CD4-positive, alpha-beta T cell (primary cell): Measurements from ENCODE around the gene NPPA. TPM values are rescaled to one million over a fixed set of nuclear protein-coding genes. Genes with fewer than 3 reads are reported as not detected.

Source experiments
- ATAC-seq: fragments of 200-7000 bp; cut with Tn5 transposase; one replicate; pipeline ENCODE4 v1.10.0; 2022; ENCODE audit warnings: mild to moderate bottlenecking; ENCODE audit not compliant: poor library complexity
- CTCF ChIA-PET: fragments of 350-600 bp; sonication (Branson Sonifier 250); formaldehyde crosslinking; loops from one replicate; lab custom pipeline; 2021; ENCODE audit warnings: antibody characterized with exemption, inconsistent platforms; lab: Charles Lee
- POLR2A ChIA-PET: fragments of 350-600 bp; sonication (Branson Sonifier 250); formaldehyde crosslinking; loops from one replicate; lab custom pipeline; 2021; ENCODE audit warnings: antibody characterized with exemption, inconsistent platforms; lab: Charles Lee
- DNase-seq, 14 experiments: peaks; one replicate each; pipeline ENCODE4 v3.0.0-alpha.2; 2013 to 2020; ENCODE audit warnings: mixed read lengths in 2 of 14
- H3K27ac ChIP-seq, 2 donors: one replicate each; pipeline versions ENCODE4 v1.5.1 to v1.7.0; 2013; ENCODE audit warnings: low read length in 2 of 2, low read depth in 1 of 2, mild to moderate bottlenecking in 1 of 2
- H3K27me3 ChIP-seq, 2 experiments: 1 replicate in 1 of 2; 2 replicates in 1 of 2; pipeline versions ENCODE4 v1.6.1 to v1.7.0; 2013; ENCODE audit warnings: low read length in 2 of 2, control low read depth in 1 of 2, mild to moderate bottlenecking in 1 of 2, moderate library complexity in 1 of 2; ENCODE audit not compliant: insufficient read depth in 2 of 2, control insufficient read depth in 1 of 2
- H3K36me3 ChIP-seq: one replicate; pipeline ENCODE4 v1.6.1; 2013; ENCODE audit warnings: low read length, control low read depth; ENCODE audit not compliant: insufficient read depth
- H3K4me1 ChIP-seq: one replicate; pipeline ENCODE4 v1.6.1; 2013; ENCODE audit warnings: low read length, control low read depth; ENCODE audit not compliant: insufficient read depth
- H3K4me3 ChIP-seq: one replicate; pipeline ENCODE4 v1.5.1; 2013; ENCODE audit warnings: mild to moderate bottlenecking, low read length, moderate library complexity
- H3K9me3 ChIP-seq, 2 experiments: 1 replicate in 1 of 2; 2 replicates in 1 of 2; pipeline versions ENCODE4 v1.6.1 to v1.7.0; 2013; ENCODE audit warnings: low read length in 2 of 2, mild to moderate bottlenecking in 2 of 2, control low read depth in 1 of 2, moderate library complexity in 1 of 2; ENCODE audit not compliant: control insufficient read depth in 1 of 2, insufficient read depth in 1 of 2
- H3K27ac Mint-ChIP-seq: one replicate; pipeline ENCODE4 v1.8.0; 2020; ENCODE audit warnings: mixed read lengths
- H3K27me3 Mint-ChIP-seq: one replicate; pipeline ENCODE4 v1.8.0; 2021; ENCODE audit warnings: mixed read lengths
- H3K36me3 Mint-ChIP-seq: one replicate; pipeline ENCODE4 v1.8.0; 2021; ENCODE audit warnings: low read depth, mixed read lengths
- H3K4me1 Mint-ChIP-seq: one replicate; pipeline ENCODE4 v1.8.0; 2021; ENCODE audit warnings: low read depth, mixed read lengths
- H3K4me3 Mint-ChIP-seq: one replicate; pipeline ENCODE4 v1.8.0; 2020; ENCODE audit warnings: mild to moderate bottlenecking, mixed read lengths
- H3K9me3 Mint-ChIP-seq: one replicate; pipeline ENCODE4 v1.8.0; 2020; ENCODE audit warnings: mixed read lengths
- CTCF ChIP-seq: fragments of 200-600 bp; IDR thresholded peaks from one replicate; pipeline ENCODE4 v1.8.0; 2022; ENCODE audit warnings: antibody characterized with exemption, mild to moderate bottlenecking
- intact Hi-C, 2 experiments: fragments of 100-400 bp; cut with DNase I in 1 of 2; cut with micrococcal nuclease in 1 of 2; formaldehyde crosslinking; loops; one replicate each; pipeline versions ENCODE4 v1.15.1 to v1.9.0; 2023 to 2025; cut with DNase I, micrococcal nuclease
- total RNA-seq, 174 experiments: library from RNA in 2 of 174; stranded (reverse) in 2 of 174; gene quantifications; one replicate each; pipeline ENCODE4 v1.2.3 and lab custom pipeline; 2021 to 2026

Gene NPPA
- total RNA-seq, 2 experiments from 2014 or later, result not detected

DNA sequence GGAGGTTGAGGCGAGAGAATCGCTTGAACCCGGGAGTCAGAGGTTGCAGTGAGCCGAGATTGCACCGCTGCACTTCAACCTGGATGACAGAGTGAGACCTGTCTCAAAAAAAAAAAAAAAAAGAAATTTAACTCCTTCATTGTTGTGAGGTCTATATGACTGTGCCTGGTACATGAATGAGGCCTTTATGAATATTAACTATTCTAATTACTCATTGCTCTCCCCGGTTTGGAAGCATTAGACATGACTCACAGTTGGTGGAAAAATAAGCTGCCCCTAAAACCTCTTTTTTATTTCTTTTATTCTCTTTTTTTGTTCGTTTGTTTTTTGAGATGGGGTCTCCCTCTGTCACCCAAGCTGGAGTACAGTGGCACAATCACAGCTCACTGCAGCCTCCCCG lies 7.8 kb upstream of the NPPA start:
- H3K36me3 Mint-ChIP-seq, result no peaks in the 10 kb centered on the region
- no peaks in the 10 kb centered on the region for H3K9me3 Mint-ChIP-seq
- Histone ChIP-seq H3K9me3 (peaks cover 0 to 15% of the 10 kb centered on the region in 2 experiments), H3K4me3 (no peak overlapping the region), H3K4me1 (peaks cover 4% of the 10 kb centered on the region), H3K27ac (no peak overlapping the region), H3K27me3 (peaks cover 46 to 68% of the 10 kb centered on the region in 2 experiments), H3K36me3 (no peaks in the 10 kb centered on the region)
- no peaks in the 10 kb centered on the region for H3K4me1 Mint-ChIP-seq
- ATAC-seq (no peak), DNase-seq (no peak)
- TF ChIP-seq CTCF, result no peak
- no peak overlapping the region for H3K27ac Mint-ChIP-seq
- peaks cover 68% of the 10 kb centered on the region for H3K27me3 Mint-ChIP-seq
- CTCF ChIA-PET, result no interaction called here
- intact Hi-C loops, result loop anchor here in 1 of 2 experiments (5.0 kb wide), 1 partner anchor 52 kb away; no protein-coding TSS in a partner anchor
- POLR2A ChIA-PET, result no interaction called here
- no peak overlapping the region for H3K4me3 Mint-ChIP-seq

GRCh38 chr1:11854519-11854918 lies 6.9 kb upstream of the NPPA start:
- H3K9me3 ChIP-seq, result peaks cover 0 to 15% of the 10 kb centered on the region in 2 experiments
- peaks cover 4% of the 10 kb centered on the region for H3K4me1 ChIP-seq
- peaks cover 36 to 61% of the 10 kb centered on the region in 2 experiments for H3K27me3 ChIP-seq
- POLR2A ChIA-PET, result no interaction called here
- no peaks in the 10 kb centered on the region for H3K9me3 Mint-ChIP-seq
- DNase-seq (no peak), ATAC-seq (no peak)
- no peaks in the 10 kb centered on the region for H3K4me1 Mint-ChIP-seq
- H3K27me3 Mint-ChIP-seq, result peaks cover 59% of the 10 kb centered on the region
- CTCF ChIA-PET, result no interaction called here
- H3K4me3 ChIP-seq, result no peak overlapping the region
- TF ChIP-seq CTCF, result no peak
- no peaks in the 10 kb centered on the region for H3K36me3 Mint-ChIP-seq
- H3K27ac ChIP-seq, result no peak overlapping the region
- H3K27ac Mint-ChIP-seq, result no peak overlapping the region
- intact Hi-C loops, result no loop called here
- no peak overlapping the region for H3K4me3 Mint-ChIP-seq
- no peaks in the 10 kb centered on the region for H3K36me3 ChIP-seq

GRCh38 chr1:11851180-11851579 lies 3.6 kb upstream of the NPPA start:
- DNase-seq (no peak), ATAC-seq (no peak)
- Histone ChIP-seq H3K9me3 (no peaks in the 10 kb centered on the region), H3K27ac (no peak overlapping the region), H3K36me3 (no peaks in the 10 kb centered on the region), H3K27me3 (peaks cover 6 to 27% of the 10 kb centered on the region in 2 experiments), H3K4me3 (no peak overlapping the region), H3K4me1 (no peaks in the 10 kb centered on the region)
- ChIA-PET POLR2A (no interaction called here), CTCF (no interaction called here)
- TF ChIP-seq CTCF, result no peak
- no peaks in the 10 kb centered on the region for H3K36me3 Mint-ChIP-seq
- no peak overlapping the region for H3K4me3 Mint-ChIP-seq
- H3K27ac Mint-ChIP-seq, result no peak overlapping the region
- no peaks in the 10 kb centered on the region for H3K4me1 Mint-ChIP-seq
- intact Hi-C loops, result no loop called here
- H3K27me3 Mint-ChIP-seq, result peaks cover 29% of the 10 kb centered on the region
- no peaks in the 10 kb centered on the region for H3K9me3 Mint-ChIP-seq
